ENCODE results near the gene MRRF.
A peak's percentile ranks its signal among the peaks of the same experiment; 100 is the strongest.

DNA sequence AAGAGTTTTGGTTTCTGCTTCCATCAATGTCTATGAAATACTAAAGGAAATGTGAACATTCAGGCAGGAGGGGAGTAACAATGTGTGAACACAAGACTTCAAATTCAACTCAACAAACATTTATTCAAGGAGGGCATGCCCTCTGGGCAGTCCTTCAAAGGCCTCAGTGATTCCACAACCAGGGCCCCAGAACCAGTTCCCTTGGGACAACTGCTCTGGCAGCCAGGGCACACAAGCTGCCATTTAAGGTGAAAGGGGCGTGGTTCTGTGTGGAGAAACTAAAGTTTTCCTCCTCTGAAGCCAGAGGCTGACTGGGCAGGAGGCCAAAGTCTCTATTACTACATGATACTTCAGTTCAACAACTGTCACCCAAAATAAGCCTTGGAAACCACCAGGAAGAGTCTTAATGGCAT is 3.2 kb upstream of the MRRF start:
- TF ChIP-seq, protein P1, sequence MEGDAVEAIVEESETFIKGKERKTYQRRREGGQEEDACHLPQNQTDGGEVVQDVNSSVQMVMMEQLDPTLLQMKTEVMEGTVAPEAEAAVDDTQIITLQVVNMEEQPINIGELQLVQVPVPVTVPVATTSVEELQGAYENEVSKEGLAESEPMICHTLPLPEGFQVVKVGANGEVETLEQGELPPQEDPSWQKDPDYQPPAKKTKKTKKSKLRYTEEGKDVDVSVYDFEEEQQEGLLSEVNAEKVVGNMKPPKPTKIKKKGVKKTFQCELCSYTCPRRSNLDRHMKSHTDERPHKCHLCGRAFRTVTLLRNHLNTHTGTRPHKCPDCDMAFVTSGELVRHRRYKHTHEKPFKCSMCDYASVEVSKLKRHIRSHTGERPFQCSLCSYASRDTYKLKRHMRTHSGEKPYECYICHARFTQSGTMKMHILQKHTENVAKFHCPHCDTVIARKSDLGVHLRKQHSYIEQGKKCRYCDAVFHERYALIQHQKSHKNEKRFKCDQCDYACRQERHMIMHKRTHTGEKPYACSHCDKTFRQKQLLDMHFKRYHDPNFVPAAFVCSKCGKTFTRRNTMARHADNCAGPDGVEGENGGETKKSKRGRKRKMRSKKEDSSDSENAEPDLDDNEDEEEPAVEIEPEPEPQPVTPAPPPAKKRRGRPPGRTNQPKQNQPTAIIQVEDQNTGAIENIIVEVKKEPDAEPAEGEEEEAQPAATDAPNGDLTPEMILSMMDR (IDR thresholded peaks at IDR 0.05): no peak
- TF ChIP-seq POLR2AphosphoS5 (IDR thresholded peaks at IDR 0.05) (peak in 1 of 3 donors; percentile 66), POLR2A (IDR thresholded peaks at IDR 0.05) (no peak)
